ENCODE measurements around the gene NVL.

- TF ChIP-seq CTCF (IDR thresholded peaks at IDR 0.05) (no peak), EP300 (IDR thresholded peaks at IDR 0.05) (no peak), POLR2A (IDR thresholded peaks at IDR 0.05) (no peak)
Observed at GRCh38 chr1:224302947-224303346, 27.0 kb downstream of the NVL start.
